Breast epithelium (tissue), 3 donors: Measurements from ENCODE around the gene MBP.

Source experiments
- CTCF ChIP-seq, 3 donors: fragments of 450-650 bp; IDR thresholded peaks; one replicate each; pipeline ENCODE4 v1.5.1; 2016 to 2017; ENCODE audit warnings: antibody characterized with exemption in 3 of 3, mild to moderate bottlenecking in 3 of 3, moderate library complexity in 3 of 3
- POLR2AphosphoS5 ChIP-seq, 3 donors: sonication (generic); formaldehyde crosslinking; IDR thresholded peaks; one replicate each; pipeline ENCODE4 v1.6.1; 2017; ENCODE audit warnings: antibody characterized with exemption in 3 of 3

GRCh38 chr18:77147418-77147852, 14.9 kb upstream of the MBP start:
- no peak for TF ChIP-seq CTCF (IDR thresholded peaks at IDR 0.05)
- TF ChIP-seq POLR2AphosphoS5 (IDR thresholded peaks at IDR 0.05): no peak
